H9 (cell line): ENCODE measurements around the gene PAPOLA. TPM values are rescaled to one million over a fixed set of nuclear protein-coding genes. Genes with fewer than 3 reads are reported as not detected.

ENCODE experiments used
- DNase-seq: peaks from one replicate; pipeline ENCODE4 v3.0.0-alpha.2; 2017
- H2AFZ ChIP-seq: one replicate; pipeline ENCODE4 v1.6.1; 2013; ENCODE audit warnings: mild to moderate bottlenecking, low read length, control low read depth, moderate library complexity
- H2AK5ac ChIP-seq: 2 replicates; pipeline ENCODE4 v1.6.1; 2013; ENCODE audit warnings: low read length, control low read depth, mixed read lengths; ENCODE audit not compliant: insufficient read length
- H2BK120ac ChIP-seq: one replicate; pipeline ENCODE4 v1.6.1; 2013; ENCODE audit warnings: low read depth, mild to moderate bottlenecking, low read length, control low read depth, inconsistent platforms; ENCODE audit not compliant: poor library complexity, severe bottlenecking
- H2BK12ac ChIP-seq: 2 replicates; pipeline ENCODE4 v1.6.1; 2013; ENCODE audit warnings: low read length, control low read depth, mixed read lengths, low read depth; ENCODE audit not compliant: insufficient read length
- H2BK15ac ChIP-seq: 2 replicates; pipeline ENCODE4 v1.6.1; 2013; ENCODE audit warnings: low read depth, low read length, control low read depth
- H2BK20ac ChIP-seq: one replicate; pipeline ENCODE4 v1.6.1; 2013; ENCODE audit warnings: low read depth, mild to moderate bottlenecking, low read length, control low read depth, inconsistent platforms; ENCODE audit not compliant: poor library complexity, severe bottlenecking
- H2BK5ac ChIP-seq: 2 replicates; pipeline ENCODE4 v1.6.1; 2013; ENCODE audit warnings: low read length, control low read depth, mixed read lengths; ENCODE audit not compliant: insufficient read length
- H3K14ac ChIP-seq: 2 replicates; pipeline ENCODE4 v1.6.1; 2013; ENCODE audit warnings: low read length, control low read depth; ENCODE audit not compliant: insufficient read depth
- H3K18ac ChIP-seq: 2 replicates; pipeline ENCODE4 v1.6.1; 2013; ENCODE audit warnings: low read depth, mild to moderate bottlenecking, mixed read lengths, low read length, control low read depth; ENCODE audit not compliant: insufficient read length
- H3K23ac ChIP-seq: 2 replicates; pipeline ENCODE4 v1.6.1; 2013; ENCODE audit warnings: low read length, control low read depth, mixed read lengths, low read depth; ENCODE audit not compliant: insufficient read length
- H3K23me2 ChIP-seq: 2 replicates; pipeline ENCODE4 v1.6.1; 2013; ENCODE audit warnings: low read depth, mild to moderate bottlenecking, mixed read lengths, low read length, control low read depth; ENCODE audit not compliant: insufficient read length, poor library complexity, severe bottlenecking
- H3K27ac ChIP-seq: 2 replicates; pipeline ENCODE4 v1.5.1; 2013; ENCODE audit warnings: low read length, control low read depth, mixed read lengths, low read depth; ENCODE audit not compliant: insufficient read length
- H3K27me3 ChIP-seq: 2 replicates; pipeline ENCODE4 v1.6.1; 2013; ENCODE audit warnings: low read length, control low read depth, inconsistent platforms; ENCODE audit not compliant: insufficient read depth
- H3K4ac ChIP-seq: 2 replicates; pipeline ENCODE4 v1.6.1; 2013; ENCODE audit warnings: low read depth, mild to moderate bottlenecking, control low read depth, inconsistent platforms, low read length, moderate library complexity
- H3K4me1 ChIP-seq: 2 replicates; pipeline ENCODE4 v1.6.1; 2013; ENCODE audit warnings: low read length, control low read depth, inconsistent platforms; ENCODE audit not compliant: insufficient read depth
- H3K4me2 ChIP-seq: 2 replicates; pipeline ENCODE4 v1.6.1; 2013; ENCODE audit warnings: low read length, control low read depth, mixed read lengths; ENCODE audit not compliant: insufficient read length, insufficient read depth
- H3K56ac ChIP-seq: 2 replicates; pipeline ENCODE4 v1.6.1; 2013; ENCODE audit warnings: low read depth, mild to moderate bottlenecking, mixed read lengths, low read length, control low read depth; ENCODE audit not compliant: insufficient read length
- H3K79me1 ChIP-seq: 2 replicates; pipeline ENCODE4 v1.6.1; 2013; ENCODE audit warnings: low read depth, mild to moderate bottlenecking, moderate library complexity, low read length, control low read depth, inconsistent platforms; ENCODE audit not compliant: insufficient read depth, poor library complexity, severe bottlenecking
- H3K79me2 ChIP-seq: 2 replicates; pipeline ENCODE4 v1.6.1; 2013; ENCODE audit warnings: low read length, control low read depth, inconsistent platforms; ENCODE audit not compliant: insufficient read depth
- H3K9ac ChIP-seq: 2 replicates; pipeline ENCODE4 v1.6.1; 2013; ENCODE audit warnings: low read length, control low read depth, mixed read lengths; ENCODE audit not compliant: insufficient read length; ENCODE audit errors: extremely low read depth
- H3K9me3 ChIP-seq: one replicate; pipeline ENCODE4 v1.6.1; 2013; ENCODE audit warnings: low read depth, low read length, inconsistent platforms; ENCODE audit not compliant: control insufficient read depth
- H3T11ph ChIP-seq: one replicate; pipeline ENCODE4 v1.6.1; 2013; ENCODE audit warnings: mild to moderate bottlenecking, low read length, control low read depth, inconsistent platforms
- H4K20me1 ChIP-seq: one replicate; pipeline ENCODE4 v1.6.1; 2013; ENCODE audit not compliant: control insufficient read depth, insufficient read length, insufficient read depth
- H4K5ac ChIP-seq: 2 replicates; pipeline ENCODE4 v1.6.1; 2013; ENCODE audit warnings: low read depth, mild to moderate bottlenecking, mixed read lengths, low read length, control low read depth; ENCODE audit not compliant: insufficient read length
- H4K8ac ChIP-seq: replicated peaks from 2 replicates; pipeline ENCODE4 v1.6.1; 2013; ENCODE audit warnings: low read length, control low read depth, mixed read lengths, low read depth; ENCODE audit not compliant: insufficient read length
- H4K91ac ChIP-seq: 2 replicates; pipeline ENCODE4 v1.6.1; 2013; ENCODE audit warnings: low read depth, mild to moderate bottlenecking, moderate library complexity, mixed read lengths, low read length, control low read depth; ENCODE audit not compliant: insufficient read length
- H3K27ac Mint-ChIP-seq, 3 experiments: 2 replicates in 2 of 3; 3 replicates in 1 of 3; pipeline ENCODE4 v1.8.0; 2020 to 2021; ENCODE audit warnings: mixed read lengths in 3 of 3, mild to moderate bottlenecking in 1 of 3, moderate library complexity in 1 of 3
- H3K27me3 Mint-ChIP-seq: 2 replicates; pipeline ENCODE4 v1.8.0; 2021; ENCODE audit warnings: low read depth, mild to moderate bottlenecking, moderate library complexity, mixed read lengths
- H3K36me3 Mint-ChIP-seq, 3 experiments: 2 replicates in 2 of 3; 3 replicates in 1 of 3; pipeline ENCODE4 v1.8.0; 2020 to 2021; ENCODE audit warnings: low read depth in 3 of 3, mixed read lengths in 3 of 3; ENCODE audit not compliant: insufficient read depth in 1 of 3
- H3K4me1 Mint-ChIP-seq, 2 experiments: 2 replicates each; pipeline ENCODE4 v1.8.0; 2020; ENCODE audit warnings: mixed read lengths in 2 of 2
- H3K4me3 Mint-ChIP-seq, 2 experiments: 2 replicates in 1 of 2; 3 replicates in 1 of 2; pipeline ENCODE4 v1.8.0; 2020 to 2021; ENCODE audit warnings: mild to moderate bottlenecking in 2 of 2, mixed read lengths in 2 of 2, moderate library complexity in 1 of 2
- H3K9me3 Mint-ChIP-seq, 2 experiments: 2 replicates in 1 of 2; 3 replicates in 1 of 2; pipeline ENCODE4 v1.8.0; 2020; ENCODE audit warnings: mild to moderate bottlenecking in 2 of 2, mixed read lengths in 2 of 2, moderate library complexity in 1 of 2
- WGBS: extraction: QIAGEN DNeasy Blood & Tissue Kit; methylation state at CpG from one replicate; pipeline ENCODE4 v1.1.7; 2013; ENCODE audit warnings: missing lambda C conversion rate, low lambda C conversion rate, mixed read lengths; ENCODE audit not compliant: insufficient read length; ENCODE audit errors: extremely low coverage; 5-methylcytosine and 5-hydroxymethylcytosine counted together
- total RNA-seq: library from RNA; stranded (reverse); gene quantifications from 2 replicates; pipeline ENCODE4 v1.2.1, GENCODE V29; 2021
- TF ChIP-seq, protein P1 (sequence below): fragments of 200-600 bp; sonication (generic); conservative IDR thresholded peaks from 3 replicates; pipeline ENCODE4 v1.8.0; 2021; ENCODE audit warnings: antibody characterized with exemption, mild to moderate bottlenecking

The PAPOLA gene
- total RNA-seq, 1 experiment from 2014 or later = 188 TPM

- Histone ChIP-seq H3K4me2 (no peak overlapping the region), H3K79me1 (no peaks in the 10 kb centered on the region), H2BK20ac (no peak overlapping the region), H2BK15ac (no peak overlapping the region), H2AFZ (no peak overlapping the region), H3K27ac (no peak overlapping the region), H3K56ac (no peak overlapping the region), H3K27me3 (no peaks in the 10 kb centered on the region), H3K4me1 (no peaks in the 10 kb centered on the region), H2AK5ac (no peak overlapping the region), H3K4ac (no peak overlapping the region), H4K91ac (no peak overlapping the region), H4K20me1 (no peaks in the 10 kb centered on the region), H3K9me3 (no peaks in the 10 kb centered on the region), H2BK5ac (no peak overlapping the region), H3T11ph (no peak overlapping the region), H3K9ac (no peak overlapping the region), H3K23ac (no peak overlapping the region), H4K8ac (no peak overlapping the region), H2BK12ac (no peak overlapping the region), H3K23me2 (no peaks in the 10 kb centered on the region), H3K14ac (no peak overlapping the region), H3K18ac (no peak overlapping the region), H4K5ac (no peak overlapping the region), H2BK120ac (no peak overlapping the region), H3K79me2 (no peaks in the 10 kb centered on the region)
- H3K9me3 Mint-ChIP-seq = no peaks in the 10 kb centered on the region
- WGBS = no CpG with 5 or more reads among the region's 8 CpGs
- peaks cover 19 to 31% of the 10 kb centered on the region in 2 experiments for H3K4me1 Mint-ChIP-seq
- DNase-seq = no peak
- TF ChIP-seq, protein P1, sequence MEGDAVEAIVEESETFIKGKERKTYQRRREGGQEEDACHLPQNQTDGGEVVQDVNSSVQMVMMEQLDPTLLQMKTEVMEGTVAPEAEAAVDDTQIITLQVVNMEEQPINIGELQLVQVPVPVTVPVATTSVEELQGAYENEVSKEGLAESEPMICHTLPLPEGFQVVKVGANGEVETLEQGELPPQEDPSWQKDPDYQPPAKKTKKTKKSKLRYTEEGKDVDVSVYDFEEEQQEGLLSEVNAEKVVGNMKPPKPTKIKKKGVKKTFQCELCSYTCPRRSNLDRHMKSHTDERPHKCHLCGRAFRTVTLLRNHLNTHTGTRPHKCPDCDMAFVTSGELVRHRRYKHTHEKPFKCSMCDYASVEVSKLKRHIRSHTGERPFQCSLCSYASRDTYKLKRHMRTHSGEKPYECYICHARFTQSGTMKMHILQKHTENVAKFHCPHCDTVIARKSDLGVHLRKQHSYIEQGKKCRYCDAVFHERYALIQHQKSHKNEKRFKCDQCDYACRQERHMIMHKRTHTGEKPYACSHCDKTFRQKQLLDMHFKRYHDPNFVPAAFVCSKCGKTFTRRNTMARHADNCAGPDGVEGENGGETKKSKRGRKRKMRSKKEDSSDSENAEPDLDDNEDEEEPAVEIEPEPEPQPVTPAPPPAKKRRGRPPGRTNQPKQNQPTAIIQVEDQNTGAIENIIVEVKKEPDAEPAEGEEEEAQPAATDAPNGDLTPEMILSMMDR = no peak
- H3K27me3 Mint-ChIP-seq = no peaks in the 10 kb centered on the region; the same call in 1 of the 2 replicates
- H3K27ac Mint-ChIP-seq = no peak overlapping the region
- no peaks in the 10 kb centered on the region; a peak in 1 of 7 replicates for H3K36me3 Mint-ChIP-seq
- H3K4me3 Mint-ChIP-seq = no peak overlapping the region
These were observed 78.8 kb downstream of the PAPOLA start for GRCh38 chr14:96581026-96581425.
